Measurements from ENCODE around the gene PLCB1. TPM values are rescaled to one million over a fixed set of nuclear protein-coding genes. Genes with fewer than 3 reads are reported as not detected.

Gene PLCB1
- polyA plus RNA-seq, 1 experiment, result 13.5 TPM

DNA sequence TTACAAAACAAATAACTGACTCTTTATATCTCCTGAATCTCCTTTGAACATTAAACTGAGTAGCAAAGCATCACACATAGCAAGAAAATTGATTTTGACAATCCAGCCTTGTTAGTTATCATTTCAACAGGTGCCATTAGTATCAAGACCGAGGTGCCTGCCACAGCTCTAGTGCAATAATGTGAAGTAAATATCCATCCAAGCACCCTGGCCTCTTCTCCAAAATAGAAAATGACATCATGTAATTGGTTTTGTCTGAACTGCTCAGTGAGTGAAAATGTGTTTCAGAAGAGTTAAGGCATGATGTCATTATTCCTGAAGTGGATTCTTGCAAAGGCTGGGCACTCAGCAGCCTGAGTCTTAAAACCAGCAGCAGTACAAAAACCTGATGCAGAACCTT, 341.4 kb downstream of the PLCB1 start:
- no peaks in the 10 kb centered on the region for H3K36me3 ChIP-seq (ENCODE audit: control insufficient read depth, insufficient read depth, low read length)
- POLR2A ChIA-PET, result no interaction called here
- CTCF ChIA-PET, result no interaction called here
- no peak overlapping the region for H3K4me3 ChIP-seq (ENCODE audit: low read depth, low read length)
- DNase-seq (ENCODE audit: low read depth), result peak; percentile 20
- TF ChIP-seq, protein P1, sequence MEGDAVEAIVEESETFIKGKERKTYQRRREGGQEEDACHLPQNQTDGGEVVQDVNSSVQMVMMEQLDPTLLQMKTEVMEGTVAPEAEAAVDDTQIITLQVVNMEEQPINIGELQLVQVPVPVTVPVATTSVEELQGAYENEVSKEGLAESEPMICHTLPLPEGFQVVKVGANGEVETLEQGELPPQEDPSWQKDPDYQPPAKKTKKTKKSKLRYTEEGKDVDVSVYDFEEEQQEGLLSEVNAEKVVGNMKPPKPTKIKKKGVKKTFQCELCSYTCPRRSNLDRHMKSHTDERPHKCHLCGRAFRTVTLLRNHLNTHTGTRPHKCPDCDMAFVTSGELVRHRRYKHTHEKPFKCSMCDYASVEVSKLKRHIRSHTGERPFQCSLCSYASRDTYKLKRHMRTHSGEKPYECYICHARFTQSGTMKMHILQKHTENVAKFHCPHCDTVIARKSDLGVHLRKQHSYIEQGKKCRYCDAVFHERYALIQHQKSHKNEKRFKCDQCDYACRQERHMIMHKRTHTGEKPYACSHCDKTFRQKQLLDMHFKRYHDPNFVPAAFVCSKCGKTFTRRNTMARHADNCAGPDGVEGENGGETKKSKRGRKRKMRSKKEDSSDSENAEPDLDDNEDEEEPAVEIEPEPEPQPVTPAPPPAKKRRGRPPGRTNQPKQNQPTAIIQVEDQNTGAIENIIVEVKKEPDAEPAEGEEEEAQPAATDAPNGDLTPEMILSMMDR (IDR thresholded peaks at IDR 0.05; ENCODE audit: insufficient read depth, low read depth, low read length), result no peak
- H3K27me3 ChIP-seq (ENCODE audit: control insufficient read depth, insufficient read depth, low read length), result no peaks in the 10 kb centered on the region

DNA sequence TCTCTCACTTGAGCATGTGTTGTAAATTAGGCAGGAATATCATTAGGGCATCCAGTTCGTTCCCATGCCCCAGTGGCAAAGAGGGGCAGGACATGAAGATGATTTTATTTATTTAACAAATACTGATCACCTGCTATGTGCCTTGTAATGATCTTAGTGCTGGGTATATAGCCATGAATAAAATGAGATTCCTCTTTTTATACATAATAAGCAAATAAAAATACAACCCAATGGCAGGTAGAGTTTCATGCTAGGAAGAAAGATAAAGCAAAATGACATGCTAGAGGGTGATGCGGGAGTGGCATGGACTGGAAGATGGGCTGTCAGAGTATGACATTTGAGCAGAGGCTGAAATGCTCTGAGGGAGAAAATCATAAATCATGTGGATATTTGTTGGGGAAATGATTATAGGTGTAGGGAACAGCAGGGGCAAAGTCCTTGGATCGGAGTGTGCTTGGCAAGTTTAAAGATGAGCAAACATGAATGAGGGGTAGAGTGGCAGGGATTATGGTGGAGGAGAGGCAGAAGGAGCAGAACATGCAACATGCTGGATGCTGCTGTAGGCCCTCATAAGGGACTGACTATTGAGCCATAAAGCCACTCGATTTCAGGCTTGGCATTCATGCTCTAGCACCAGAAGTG, 342.1 kb downstream of the PLCB1 start:
- Histone ChIP-seq H3K27me3 (ENCODE audit: control insufficient read depth, insufficient read depth, low read length) (no peaks in the 10 kb centered on the region), H3K4me3 (ENCODE audit: low read depth, low read length) (no peak overlapping the region), H3K36me3 (ENCODE audit: control insufficient read depth, insufficient read depth, low read length) (no peaks in the 10 kb centered on the region)
- DNase-seq (ENCODE audit: low read depth), result no peak
- ChIA-PET POLR2A (no interaction called here), CTCF (no interaction called here)
- TF ChIP-seq, protein P1 (IDR thresholded peaks at IDR 0.05; ENCODE audit: insufficient read depth, low read depth, low read length), result no peak

DNA sequence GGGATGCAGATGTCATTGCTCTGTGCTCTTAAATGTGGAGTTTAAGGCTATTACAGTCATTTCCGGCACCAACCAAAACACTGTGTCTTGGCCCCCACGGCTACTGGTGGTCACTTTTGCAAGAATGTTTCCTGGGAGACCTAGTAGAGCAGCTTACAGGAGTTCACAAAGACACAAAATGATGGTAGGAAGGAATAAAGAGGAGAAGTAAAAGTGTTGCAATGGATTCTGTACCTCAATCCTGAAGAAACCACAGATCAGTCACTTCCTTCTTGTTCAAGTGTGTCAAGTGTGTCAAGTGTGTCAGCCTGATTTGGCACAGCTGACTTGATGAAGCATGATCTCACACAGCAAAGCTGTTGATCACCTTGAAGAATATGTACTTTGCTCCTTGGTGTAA, 344.0 kb downstream of the PLCB1 start:
- POLR2A ChIA-PET, result no interaction called here
- CTCF ChIA-PET, result no interaction called here
- TF ChIP-seq, protein P1 (IDR thresholded peaks at IDR 0.05; ENCODE audit: insufficient read depth, low read depth, low read length), result no peak
- Histone ChIP-seq H3K36me3 (ENCODE audit: control insufficient read depth, insufficient read depth, low read length) (no peaks in the 10 kb centered on the region), H3K4me3 (ENCODE audit: low read depth, low read length) (no peak overlapping the region), H3K27me3 (ENCODE audit: control insufficient read depth, insufficient read depth, low read length) (no peaks in the 10 kb centered on the region)
- DNase-seq (ENCODE audit: low read depth), result no peak

DNA sequence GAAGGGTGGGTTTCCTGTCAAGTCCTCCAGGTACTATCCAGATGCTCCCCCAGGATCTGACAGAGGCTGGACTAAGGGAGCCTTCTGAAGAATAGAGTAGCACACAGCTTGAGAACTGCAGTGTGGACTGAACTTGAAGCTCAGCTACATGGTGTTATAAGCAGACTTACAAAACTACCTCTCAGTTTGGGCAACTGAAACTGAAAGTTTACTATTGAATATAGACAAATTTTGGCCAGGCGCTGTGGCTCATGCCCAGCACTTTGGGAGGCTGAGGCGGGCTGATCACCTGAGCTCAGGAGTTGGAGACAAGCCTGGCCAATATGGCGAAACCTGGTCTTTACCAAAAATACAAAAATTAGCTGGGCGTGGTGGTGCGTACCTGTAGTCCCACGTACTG, 348.5 kb downstream of the PLCB1 start:
- CTCF ChIA-PET, result no interaction called here
- Histone ChIP-seq H3K4me3 (ENCODE audit: low read depth, low read length) (no peak overlapping the region), H3K27me3 (ENCODE audit: control insufficient read depth, insufficient read depth, low read length) (no peaks in the 10 kb centered on the region), H3K36me3 (ENCODE audit: control insufficient read depth, insufficient read depth, low read length) (no peaks in the 10 kb centered on the region)
- DNase-seq (ENCODE audit: low read depth), result no peak
- POLR2A ChIA-PET, result no interaction called here
- TF ChIP-seq, protein P1 (IDR thresholded peaks at IDR 0.05; ENCODE audit: insufficient read depth, low read depth, low read length), result no peak

DNA sequence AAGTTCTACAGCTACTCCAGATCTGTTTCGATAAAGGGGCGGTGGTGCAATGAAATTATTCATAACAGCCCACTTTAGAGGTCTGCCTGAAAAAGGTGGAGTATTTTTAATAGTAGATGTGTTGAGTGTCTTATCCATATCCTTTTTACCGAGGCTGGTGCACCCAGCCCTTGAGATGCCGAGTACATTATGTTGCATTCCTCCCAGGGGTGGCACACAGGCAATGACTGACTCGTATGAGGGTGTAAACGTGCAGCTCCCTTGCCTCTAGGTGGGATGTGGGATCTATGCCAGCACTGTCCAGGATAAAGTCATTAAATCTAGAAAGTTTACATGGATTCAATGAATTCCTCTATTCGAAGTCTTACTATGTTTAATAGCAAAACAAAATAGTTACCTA, 355.6 kb downstream of the PLCB1 start:
- DNase-seq (ENCODE audit: low read depth), result no peak
- POLR2A ChIA-PET, result no interaction called here
- Histone ChIP-seq H3K27me3 (ENCODE audit: control insufficient read depth, insufficient read depth, low read length) (no peaks in the 10 kb centered on the region), H3K36me3 (ENCODE audit: control insufficient read depth, insufficient read depth, low read length) (no peaks in the 10 kb centered on the region), H3K4me3 (ENCODE audit: low read depth, low read length) (no peak overlapping the region)
- CTCF ChIA-PET, result no interaction called here
- TF ChIP-seq, protein P1 (IDR thresholded peaks at IDR 0.05; ENCODE audit: insufficient read depth, low read depth, low read length), result no peak

Data from BJ (cell line).